IMR-90 (cell line): ENCODE results near the gene SDK1. TPM values are rescaled to one million over a fixed set of nuclear protein-coding genes. Genes with fewer than 3 reads are reported as not detected.

ENCODE experiments used
- ATAC-seq: fragments of 200-7000 bp; cut with Tn5 transposase; 2 replicates; pipeline ENCODE4 v1.9.1; 2020; ENCODE audit warnings: low read depth, mild to moderate bottlenecking, moderate library complexity
- BruUV-seq: library from RNA; stranded (reverse); fragments of 400-500 nt; replicated peaks from 2 replicates; lab custom pipeline; 2021; lab: Mats Ljungman, UMichigan
- CTCF ChIA-PET: fragments of 300-600 bp; formaldehyde crosslinking; extraction: SDS; loops from one replicate; lab custom pipeline; 2021; ENCODE audit warnings: antibody characterized with exemption; lab: Yijun Ruan, JAX
- POLR2A ChIA-PET: fragments of 300-600 bp; sonication (Branson Sonifier 250); formaldehyde crosslinking; loops from one replicate; lab custom pipeline; 2022; ENCODE audit warnings: antibody characterized with exemption; ENCODE audit not compliant: unreplicated experiment; lab: Charles Lee
- DNase-seq: peaks from one replicate; pipeline ENCODE4 v3.0.0; 2013
- H2AFZ ChIP-seq: replicated peaks from 2 replicates; pipeline ENCODE3; 2013; ENCODE audit warnings: low read length, mild to moderate bottlenecking; ENCODE audit not compliant: poor library complexity
- H2AK5ac ChIP-seq: 2 replicates; pipeline ENCODE4 v1.6.1; 2013; ENCODE audit warnings: low read depth, low read length, inconsistent platforms
- H2AK9ac ChIP-seq: replicated peaks from 2 replicates; pipeline ENCODE3; 2013; ENCODE audit warnings: mild to moderate bottlenecking, low read depth, low read length, moderate library complexity; ENCODE audit not compliant: poor library complexity
- H2BK120ac ChIP-seq: 2 replicates; pipeline ENCODE4 v1.6.1; 2013; ENCODE audit warnings: low read depth, low read length, inconsistent platforms
- H2BK15ac ChIP-seq: 3 replicates; pipeline ENCODE4 v1.6.1; 2013; ENCODE audit warnings: low read depth, low read length, inconsistent platforms
- H2BK20ac ChIP-seq: 2 replicates; pipeline ENCODE4 v1.6.1; 2013; ENCODE audit warnings: low read depth, mild to moderate bottlenecking, inconsistent platforms, low read length, moderate library complexity
- H2BK5ac ChIP-seq: 2 replicates; pipeline ENCODE4 v1.6.1; 2013; ENCODE audit warnings: mild to moderate bottlenecking, low read depth, low read length, inconsistent platforms; ENCODE audit not compliant: poor library complexity, severe bottlenecking
- H3K14ac ChIP-seq: replicated peaks from 2 replicates; pipeline ENCODE4 v1.6.1; 2013; ENCODE audit warnings: low read depth, low read length, inconsistent platforms
- H3K18ac ChIP-seq: 2 replicates; pipeline ENCODE4 v1.6.1; 2013; ENCODE audit warnings: low read depth, low read length, control low read depth
- H3K23ac ChIP-seq: 2 replicates; pipeline ENCODE4 v1.6.1; 2013; ENCODE audit warnings: low read depth, low read length, inconsistent platforms
- H3K27ac ChIP-seq: 2 replicates; pipeline ENCODE4 v1.5.1; 2013; ENCODE audit warnings: mild to moderate bottlenecking, control low read depth, low read length; ENCODE audit not compliant: insufficient read depth
- H3K27me3 ChIP-seq: 2 replicates; pipeline ENCODE4 v1.6.1; 2013; ENCODE audit warnings: low read length; ENCODE audit not compliant: control insufficient read depth, insufficient read depth
- H3K36me3 ChIP-seq: 2 replicates; pipeline ENCODE4 v1.6.1; 2013; ENCODE audit warnings: low read length, mixed read lengths; ENCODE audit not compliant: control insufficient read depth, insufficient read depth
- H3K4ac ChIP-seq: 2 replicates; pipeline ENCODE4 v1.6.1; 2013; ENCODE audit warnings: low read depth, low read length, inconsistent platforms
- H3K4me1 ChIP-seq: 2 replicates; pipeline ENCODE4 v1.6.1; 2013; ENCODE audit warnings: low read length, mixed read lengths; ENCODE audit not compliant: control insufficient read depth, insufficient read depth
- H3K4me2 ChIP-seq: 2 replicates; pipeline ENCODE4 v1.6.1; 2013; ENCODE audit warnings: low read depth, mild to moderate bottlenecking, control low read depth, low read length, moderate library complexity
- H3K4me3 ChIP-seq: 2 replicates; pipeline ENCODE4 v1.5.1; 2013; ENCODE audit warnings: low read depth, mild to moderate bottlenecking, control low read depth, low read length, moderate library complexity; ENCODE audit not compliant: insufficient read depth
- H3K56ac ChIP-seq: 2 replicates; pipeline ENCODE4 v1.6.1; 2013; ENCODE audit warnings: low read length, inconsistent platforms; ENCODE audit not compliant: insufficient read depth; ENCODE audit errors: extremely low read depth
- H3K79me1 ChIP-seq, 2 experiments: 2 replicates each; pipeline ENCODE4 v1.6.1; 2013; ENCODE audit warnings: low read length in 2 of 2, inconsistent platforms in 1 of 2, low read depth in 1 of 2
- H3K9ac ChIP-seq: 2 replicates; pipeline ENCODE4 v1.6.1; 2013; ENCODE audit warnings: low read depth, low read length, control low read depth
- H3K9me1 ChIP-seq: 2 replicates; pipeline ENCODE4 v1.6.1; 2013; ENCODE audit warnings: low read length, inconsistent platforms; ENCODE audit not compliant: insufficient read depth
- H3K9me3 ChIP-seq: 2 replicates; pipeline ENCODE4 v1.6.1; 2013; ENCODE audit warnings: low read length; ENCODE audit not compliant: control insufficient read depth, insufficient read depth
- H4K20me1 ChIP-seq: 2 replicates; pipeline ENCODE4 v1.6.1; 2013; ENCODE audit warnings: low read length, inconsistent platforms; ENCODE audit not compliant: insufficient read depth
- H4K5ac ChIP-seq: 2 replicates; pipeline ENCODE4 v1.6.1; 2013; ENCODE audit warnings: mild to moderate bottlenecking, low read depth, low read length, control low read depth
- H4K8ac ChIP-seq, 2 experiments: 2 replicates each; pipeline ENCODE4 v1.6.1; 2013; ENCODE audit warnings: low read depth in 2 of 2, low read length in 2 of 2, control low read depth in 1 of 2, inconsistent platforms in 1 of 2
- H4K91ac ChIP-seq: 2 replicates; pipeline ENCODE4 v1.6.1; 2013; ENCODE audit warnings: low read depth, low read length, inconsistent platforms; ENCODE audit not compliant: insufficient read depth
- CHD1 ChIP-seq: IDR thresholded peaks from 2 replicates; pipeline ENCODE4 v1.6.1; 2012; ENCODE audit warnings: low read depth, low read length, improper control_type of control experiment
- CTCF ChIP-seq: conservative IDR thresholded peaks from 2 replicates; pipeline ENCODE4 v1.5.1; 2012; ENCODE audit warnings: mild to moderate bottlenecking, low read depth, low read length, improper control_type of control experiment
- POLR2A ChIP-seq: IDR thresholded peaks from 2 replicates; pipeline ENCODE4 v1.6.1; 2012; ENCODE audit warnings: mild to moderate bottlenecking, low read depth, low read length
- RAD21 ChIP-seq: IDR thresholded peaks from 2 replicates; pipeline ENCODE4 v1.6.1; 2012; ENCODE audit warnings: low read length, improper control_type of control experiment
- RCOR1 ChIP-seq: IDR thresholded peaks from 2 replicates; pipeline ENCODE4 v1.6.1; 2012; ENCODE audit warnings: mild to moderate bottlenecking, low read length, improper control_type of control experiment; ENCODE audit not compliant: insufficient replicate concordance
- RFX5 ChIP-seq: IDR thresholded peaks from 2 replicates; pipeline ENCODE4 v1.8.0; 2012; ENCODE audit warnings: low read depth, mild to moderate bottlenecking, low read length, moderate library complexity
- USF2 ChIP-seq: fragments of 150-350 bp; IDR thresholded peaks from 2 replicates; pipeline ENCODE4 v1.6.1; 2017; ENCODE audit warnings: mild to moderate bottlenecking, antibody characterized with exemption, low read length, low read depth
- WGBS, 2 experiments: methylation state at CpG; one replicate each; pipeline versions ENCODE4 v1.1.5 to v1.1.7; 2013; ENCODE audit warnings: missing lambda C conversion rate in 2 of 2; ENCODE audit not compliant: insufficient read length in 1 of 2; ENCODE audit errors: extremely low coverage in 2 of 2; 5-methylcytosine and 5-hydroxymethylcytosine counted together
- dilution Hi-C: fragments of 300-500 bp; cut with HindIII; formaldehyde crosslinking; loops from one replicate; pipeline ENCODE4 v1.14.3; 2018; ENCODE audit warnings: low sequenced_read_pairs; ENCODE audit not compliant: unreplicated experiment
- in situ Hi-C: fragments of 300-500 bp; cut with MboI; formaldehyde crosslinking; loops from 3 replicates; pipeline ENCODE4 v1.14.3; 2019; ENCODE audit warnings: low sequenced_read_pairs, inconsistent platforms, mixed read lengths
- intact Hi-C: fragments of 100-400 bp; cut with micrococcal nuclease; formaldehyde crosslinking; loops from 2 replicates; pipeline ENCODE4 v1.10.0; 2022
- polyA plus RNA-seq, 3 experiments: library from polyadenylated mRNA; depleted of rRNA; stranded (reverse); fragments of >200 nt; gene quantifications; 2 replicates each; pipeline ENCODE4 v1.2.3, GENCODE V29; 2012; ENCODE audit warnings: low replicate concordance in 1 of 3
- total RNA-seq: library from RNA; depleted of rRNA; stranded (reverse); fragments of >200 nt; gene quantifications from 2 replicates; pipeline ENCODE4 v1.2.3, GENCODE V29; 2012

The SDK1 gene
- total and polyA plus RNA-seq, 2 of the 4 experiments (the other 2 are of a cell fraction) = 1.5 to 1.6 TPM

GRCh38 chr7:3844540-3845151 is 543.6 kb downstream of the SDK1 start:
- H2BK120ac ChIP-seq = no peak overlapping the region
- no peak overlapping the region for H2BK20ac ChIP-seq
- H4K20me1 ChIP-seq = no peaks in the 10 kb centered on the region
- no peak overlapping the region for H3K27ac ChIP-seq
- no peak overlapping the region for H2AK9ac ChIP-seq
- no peak overlapping the region for H4K91ac ChIP-seq
- no peak overlapping the region for H2AK5ac ChIP-seq
- DNase-seq = no peak
- H2BK15ac ChIP-seq = no peak overlapping the region
- TF ChIP-seq RFX5 (no peak), CTCF (no peak), POLR2A (no peak), USF2 (no peak), CHD1 (no peak), RCOR1 (no peak), RAD21 (no peak)
- POLR2A ChIA-PET = no interaction called here
- H3K4me2 ChIP-seq = no peak overlapping the region
- no peak for ATAC-seq
- no peak overlapping the region for H4K5ac ChIP-seq
- no peaks in the 10 kb centered on the region for H3K9me1 ChIP-seq
- dilution Hi-C loops (no loop called here), in situ Hi-C loops (no loop called here), intact Hi-C loops (no loop called here)
- no peak overlapping the region for H2BK5ac ChIP-seq
- no TSS peak for BruUV-seq
- no peak overlapping the region for H3K14ac ChIP-seq
- no peak overlapping the region for H3K4ac ChIP-seq
- no peak overlapping the region for H3K18ac ChIP-seq
- no peaks in the 10 kb centered on the region for H3K4me1 ChIP-seq
- H3K4me3 ChIP-seq = no peak overlapping the region
- no peak overlapping the region for H3K56ac ChIP-seq
- H3K23ac ChIP-seq = no peak overlapping the region
- H3K9me3 ChIP-seq = peaks cover 14% of the 10 kb centered on the region; the same call in 1 of the 2 replicates
- WGBS, 2 experiments = 60% methylated on average over 2 of the region's 10 CpGs; no CpG with 5 or more reads in 1 of the 2 experiments
- no peak overlapping the region for H4K8ac ChIP-seq
- H3K27me3 ChIP-seq = no peaks in the 10 kb centered on the region
- no peaks in the 10 kb centered on the region for H3K79me1 ChIP-seq
- H3K9ac ChIP-seq = no peak overlapping the region
- CTCF ChIA-PET = no interaction called here
- H3K36me3 ChIP-seq = no peaks in the 10 kb centered on the region
- H2AFZ ChIP-seq = no peak overlapping the region
